HG02571 (cell line): ENCODE results near the gene ATG16L1.
A peak's percentile ranks its signal among the peaks of the same experiment; 100 is the strongest.

Source experiments
- ATAC-seq: cut with Tn5 transposase; IDR thresholded peaks from one replicate; pipeline ENCODE4 v1.9.1; 2021; ENCODE audit warnings: mild to moderate bottlenecking, moderate library complexity; ENCODE audit not compliant: unreplicated experiment

The ATG16L1 gene

DNA sequence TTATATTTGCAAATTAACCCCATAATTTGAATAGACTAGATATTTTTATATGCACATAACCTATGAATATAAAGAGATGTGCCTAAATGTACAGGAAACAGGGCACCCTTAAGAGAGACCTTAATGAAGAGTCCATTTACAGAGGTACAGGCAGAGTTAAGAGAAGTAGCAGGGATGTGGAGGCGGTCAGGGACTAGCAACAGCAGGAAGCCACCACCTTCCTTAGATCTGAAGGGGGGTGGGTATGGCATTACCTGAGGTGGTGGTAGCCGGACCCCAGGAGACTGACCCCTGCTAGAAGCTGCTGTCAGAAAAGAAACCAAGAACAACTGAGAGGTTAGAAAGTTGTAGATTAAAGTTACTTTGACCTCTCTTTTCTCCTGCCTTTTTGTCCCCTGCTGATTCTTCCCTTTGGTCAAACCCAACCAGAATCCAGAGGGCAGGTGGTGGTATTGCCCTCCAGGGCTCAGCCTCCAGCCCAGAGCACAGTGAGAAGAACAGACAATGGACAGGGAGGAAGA is 24.9 kb upstream of the ATG16L1 start:
- ATAC-seq: no peak

DNA sequence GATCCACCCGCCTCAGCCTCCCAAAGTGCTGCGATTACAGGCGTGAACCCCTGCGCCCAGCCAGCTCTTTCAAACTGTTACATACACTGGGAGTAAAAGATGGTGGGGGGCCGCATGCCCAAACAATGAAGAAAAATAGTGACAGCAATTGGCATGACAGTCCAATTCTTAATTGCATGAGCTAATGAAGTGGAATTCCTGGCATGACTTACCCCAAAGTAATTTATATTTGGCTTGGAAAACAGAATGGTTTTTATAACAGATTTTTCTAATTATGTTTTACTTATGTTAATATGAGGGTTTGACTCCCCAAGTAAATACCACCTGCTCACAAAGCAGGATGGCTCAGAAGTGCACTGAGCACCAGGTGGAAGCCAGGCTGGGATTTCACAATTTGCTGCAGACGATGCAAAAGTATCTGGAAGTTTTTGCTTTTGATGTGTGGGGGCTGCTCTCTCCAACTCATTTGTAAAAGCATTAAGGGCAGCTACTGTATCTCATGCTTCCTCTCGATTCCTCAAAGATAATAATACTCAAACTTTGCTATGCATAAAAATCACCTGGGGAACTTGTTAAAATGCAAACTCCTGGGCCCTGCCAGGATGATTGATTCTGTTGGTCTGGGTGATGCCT is 24.0 kb upstream of the ATG16L1 start:
- ATAC-seq: no peak

DNA sequence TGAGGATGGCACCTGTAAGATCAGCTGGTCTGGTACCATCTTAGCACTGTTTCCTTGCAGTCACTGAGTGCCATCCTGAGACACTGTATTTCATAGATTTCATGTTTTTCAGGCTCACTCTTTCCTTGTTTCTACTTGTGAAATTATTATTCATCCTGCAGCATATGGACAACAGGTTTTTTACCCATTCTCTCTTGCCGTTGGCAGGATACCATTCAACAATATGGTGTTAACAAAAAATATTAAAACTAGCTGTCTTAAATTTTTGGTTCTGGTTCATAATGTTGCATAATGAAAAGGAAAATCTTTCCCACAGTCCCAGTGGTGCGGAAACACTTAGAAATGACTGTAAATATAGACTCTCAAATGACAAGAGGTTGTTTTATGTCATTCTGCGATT is 23.1 kb upstream of the ATG16L1 start:
- ATAC-seq: no peak

DNA sequence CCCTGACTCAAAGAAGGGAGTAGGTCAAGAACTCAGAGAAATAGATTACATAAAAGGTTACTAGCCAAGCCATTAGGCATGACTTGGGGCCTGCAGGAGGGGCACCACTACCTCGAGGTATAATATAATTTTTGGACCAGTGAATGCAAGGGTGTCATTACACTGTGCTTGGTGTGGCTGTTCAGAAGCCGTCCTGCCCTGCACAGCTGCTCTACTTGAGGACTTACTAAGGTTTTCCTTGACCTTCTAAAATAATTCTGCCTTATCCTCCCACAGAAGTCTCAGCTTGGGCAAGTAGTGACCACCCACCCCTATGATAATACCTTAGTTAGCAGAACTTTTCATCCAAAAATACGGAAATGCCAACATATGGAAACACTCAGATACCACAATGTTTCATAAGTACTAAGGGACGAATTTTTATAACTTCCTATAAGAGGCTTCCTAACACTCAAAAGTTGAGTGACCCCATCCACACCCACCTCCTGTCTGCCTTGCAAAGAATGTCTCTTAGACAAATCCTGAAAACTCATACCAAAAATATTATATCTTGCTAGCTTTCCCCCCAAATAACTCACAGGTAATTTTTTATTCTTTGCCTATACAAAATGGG is 17.7 kb upstream of the ATG16L1 start:
- no peak for ATAC-seq

DNA sequence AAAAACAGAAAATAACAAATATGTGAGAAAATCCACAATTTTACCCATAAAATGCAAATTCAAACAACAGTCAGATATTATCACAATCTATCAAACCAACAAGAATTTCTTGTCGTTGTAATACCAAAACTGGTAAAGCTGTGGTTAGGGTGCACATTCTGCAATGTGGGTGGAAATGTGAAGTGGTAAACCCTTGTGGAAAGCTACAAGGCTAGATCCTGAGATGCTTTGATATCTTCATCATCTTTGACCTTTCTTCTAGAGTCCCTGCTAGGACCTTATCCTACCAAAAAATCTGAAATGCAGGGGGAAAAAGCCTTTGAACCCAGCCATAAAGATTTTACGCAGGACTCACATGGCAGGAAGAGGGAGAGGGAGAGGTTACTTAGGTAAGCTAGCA is 17.2 kb upstream of the ATG16L1 start:
- no peak for ATAC-seq

DNA sequence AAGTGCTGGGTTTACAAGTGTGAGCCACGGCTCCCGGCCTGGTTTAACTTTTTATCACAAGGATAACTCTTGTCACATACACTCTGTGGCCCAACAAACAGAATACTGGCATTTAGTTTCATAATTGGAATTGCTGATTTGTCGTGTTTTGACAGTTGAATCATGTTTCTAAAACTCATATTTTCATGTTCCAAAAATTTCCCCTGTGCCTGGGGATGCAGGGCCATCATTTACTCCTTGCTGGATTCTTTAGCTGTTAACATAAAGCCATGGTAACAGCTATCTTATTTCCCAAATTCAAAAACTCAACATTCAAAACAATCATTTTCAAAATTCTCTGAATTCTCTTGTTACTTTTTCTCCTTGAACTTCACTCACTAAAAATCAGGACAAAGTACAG is 16.5 kb upstream of the ATG16L1 start:
- no peak for ATAC-seq

DNA sequence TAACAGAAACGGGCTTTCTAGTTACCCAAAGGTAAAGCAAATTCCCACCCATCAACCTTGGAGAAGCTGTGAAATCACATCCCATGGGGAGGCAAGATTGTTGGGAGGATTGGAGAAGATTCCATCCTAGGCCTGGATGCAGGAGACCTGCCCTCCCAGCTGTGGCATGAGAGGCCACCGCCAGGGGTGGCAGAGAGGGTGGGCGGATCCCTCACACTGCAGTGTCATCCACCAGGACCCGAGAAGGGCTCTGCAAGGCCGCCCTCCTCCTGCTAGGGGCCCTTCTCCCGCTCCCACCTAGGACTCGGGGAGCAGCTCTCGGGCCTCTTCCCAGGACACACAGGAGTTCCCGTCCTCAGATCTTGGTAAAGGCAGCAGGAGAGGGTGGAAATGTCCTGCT is 15.5 kb upstream of the ATG16L1 start:
- ATAC-seq: no peak

DNA sequence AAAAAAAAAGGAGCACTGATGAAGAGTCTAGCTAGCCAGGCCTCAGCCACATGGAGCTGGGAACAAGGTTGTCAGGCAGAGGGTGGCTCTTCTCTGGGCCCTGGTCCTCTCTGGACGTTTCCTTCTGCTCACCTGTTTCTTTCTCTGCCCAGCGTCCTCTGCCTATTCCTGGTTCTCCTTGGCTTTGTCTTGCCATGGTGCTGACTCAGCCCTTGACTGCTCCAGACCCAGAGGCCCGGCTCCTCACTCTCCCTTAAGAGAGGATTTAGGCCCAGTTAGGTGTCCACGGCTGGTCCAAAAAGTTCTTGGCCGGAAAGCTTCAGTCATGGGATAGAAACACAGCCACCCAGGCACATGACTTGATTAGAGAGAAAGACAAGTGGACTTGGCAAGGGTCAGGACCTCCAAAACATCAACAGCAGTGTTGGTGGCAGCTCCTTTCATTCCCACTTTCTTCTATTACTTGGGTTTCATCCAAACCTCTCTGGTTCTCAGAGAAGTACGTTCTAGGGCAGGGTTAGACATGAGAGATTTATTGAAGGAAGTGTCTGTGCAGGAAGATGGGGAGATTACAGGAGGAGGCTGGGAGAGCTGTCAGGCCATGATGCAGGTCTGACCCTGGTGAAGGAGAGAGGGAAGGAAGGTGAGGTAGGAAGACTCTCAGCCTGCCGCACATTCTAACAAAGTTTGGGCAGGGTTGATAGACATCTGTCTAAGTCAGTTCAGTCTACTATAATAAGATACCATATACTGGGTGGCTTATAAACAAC is 14.5 kb upstream of the ATG16L1 start:
- ATAC-seq: no peak

DNA sequence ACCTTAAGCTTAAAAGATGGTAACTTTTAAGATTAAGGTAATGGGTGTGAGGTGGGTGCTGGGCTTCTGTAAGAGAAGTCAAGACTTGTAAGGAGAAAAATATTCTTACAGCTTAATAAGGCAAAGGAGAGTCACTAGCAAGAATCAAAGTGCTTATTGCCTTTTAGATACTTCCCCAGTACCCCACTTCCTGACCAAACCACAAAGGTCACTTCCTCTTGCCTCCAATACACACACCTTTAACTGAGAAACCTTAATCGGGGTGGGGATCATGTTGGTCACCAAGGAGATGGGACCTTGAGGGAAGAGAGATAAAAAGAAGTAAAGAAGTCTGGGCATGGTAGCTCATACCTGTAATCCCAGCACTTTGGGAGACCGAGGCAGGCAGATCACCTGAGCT is 10.6 kb upstream of the ATG16L1 start:
- ATAC-seq: no peak

DNA sequence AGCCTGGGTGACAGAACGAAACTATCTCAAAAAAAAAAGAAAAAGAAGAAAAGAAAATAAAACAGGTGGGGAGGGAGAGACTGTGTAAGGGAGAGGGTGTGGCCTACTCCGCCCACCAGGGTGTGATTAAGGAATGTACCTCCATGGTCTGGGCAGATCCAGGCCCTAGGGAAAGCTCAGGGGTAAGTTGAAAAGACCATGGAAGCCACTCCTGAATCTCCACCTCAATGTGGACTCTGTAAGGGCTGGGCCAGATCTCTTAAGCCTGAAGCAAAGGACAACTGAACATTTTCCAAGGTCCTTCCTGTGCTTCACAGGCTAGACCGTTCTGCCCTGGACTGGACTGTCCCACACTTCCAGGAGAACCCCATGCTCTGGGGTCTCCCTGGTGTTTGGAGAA is 9.7 kb upstream of the ATG16L1 start:
- ATAC-seq: no peak

DNA sequence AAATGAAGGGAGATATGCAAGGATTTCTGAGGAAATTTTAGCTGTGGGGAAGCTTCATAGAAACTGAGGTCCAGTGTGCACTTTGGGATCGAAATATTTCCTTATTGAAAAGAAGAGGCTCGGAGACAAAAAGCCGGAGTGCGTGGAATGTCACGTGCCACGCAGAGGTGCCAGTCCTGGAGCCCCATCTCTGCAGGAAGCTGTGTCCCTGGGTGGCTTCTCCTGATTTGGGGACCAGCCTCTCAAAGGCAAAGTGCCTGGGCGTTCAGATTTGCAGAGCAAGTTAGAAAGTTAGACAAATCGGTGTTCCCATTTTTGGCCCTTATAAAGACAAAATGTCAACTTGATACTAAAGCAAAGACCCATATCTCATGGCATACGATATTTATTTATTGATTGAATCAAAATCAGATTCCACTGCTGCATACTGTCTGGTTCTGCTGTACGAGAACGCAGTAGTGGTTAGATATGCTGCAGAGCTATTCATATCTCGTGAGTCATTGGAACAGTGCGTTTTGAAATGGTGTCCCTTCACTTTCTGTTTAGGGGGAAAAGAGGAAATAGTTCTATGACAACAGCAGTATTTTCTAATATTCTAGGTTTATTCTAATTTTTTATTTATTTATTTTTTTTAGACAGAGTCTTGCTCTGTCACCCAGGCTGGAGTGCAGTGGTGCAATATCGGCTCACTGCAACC is 9.1 kb upstream of the ATG16L1 start:
- no peak for ATAC-seq

DNA sequence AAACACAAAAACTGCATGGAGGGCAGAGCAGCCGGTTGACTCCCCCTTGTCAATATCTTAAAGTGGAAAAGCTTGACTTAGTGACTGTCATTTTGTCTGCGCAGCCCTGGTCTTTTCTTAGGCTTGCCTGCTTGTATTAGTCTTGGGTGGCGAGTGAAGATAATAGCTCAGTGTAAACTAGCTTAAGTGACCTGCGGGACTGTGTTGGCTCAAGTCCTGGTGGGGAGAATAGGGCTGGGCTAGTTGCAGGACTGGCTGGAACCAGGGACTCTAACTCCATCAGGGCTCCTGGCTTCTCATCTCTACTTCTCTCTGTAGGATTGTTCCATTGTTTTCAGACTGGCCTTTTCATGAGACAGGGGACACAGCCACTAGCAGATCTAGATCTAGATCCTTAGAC is 8.1 kb upstream of the ATG16L1 start:
- ATAC-seq: no peak

DNA sequence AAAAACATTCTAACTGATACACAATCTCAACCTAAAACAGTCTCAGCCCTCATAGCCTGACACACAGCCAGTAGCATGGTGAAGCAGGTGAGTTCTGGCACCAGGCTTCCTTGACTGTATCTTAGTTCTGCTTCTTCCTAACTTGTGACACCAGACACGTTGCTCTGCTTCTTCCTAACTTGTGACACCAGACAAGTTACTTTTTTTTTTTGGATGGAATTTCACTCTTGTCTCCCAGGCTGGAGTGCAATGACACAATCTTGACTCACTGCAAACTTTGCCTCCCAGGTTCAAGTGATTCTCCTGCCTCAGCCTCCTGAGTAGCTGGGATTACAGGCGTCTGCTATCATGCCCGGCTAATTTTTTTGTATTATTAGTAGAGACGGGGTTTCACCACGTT is 6.7 kb upstream of the ATG16L1 start:
- ATAC-seq: no peak

DNA sequence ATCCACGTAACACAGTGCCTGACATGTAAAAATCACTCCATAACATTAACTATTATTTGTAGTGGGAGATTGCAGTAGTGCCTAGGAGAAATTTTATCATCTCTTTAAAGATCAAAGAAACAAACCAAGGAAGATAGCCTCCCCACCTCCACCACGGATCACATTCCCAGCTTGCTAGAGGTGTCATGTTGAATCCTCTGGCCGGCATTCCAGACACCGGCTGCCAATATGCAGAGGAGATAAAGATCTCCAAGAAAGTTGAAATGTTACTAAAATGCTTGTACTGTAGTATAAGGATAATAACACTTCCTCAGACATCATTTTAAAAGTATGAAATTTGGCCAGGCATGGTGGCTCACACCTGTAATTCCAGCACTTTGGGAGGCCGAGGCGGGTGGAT is 6.1 kb upstream of the ATG16L1 start:
- ATAC-seq: no peak

DNA sequence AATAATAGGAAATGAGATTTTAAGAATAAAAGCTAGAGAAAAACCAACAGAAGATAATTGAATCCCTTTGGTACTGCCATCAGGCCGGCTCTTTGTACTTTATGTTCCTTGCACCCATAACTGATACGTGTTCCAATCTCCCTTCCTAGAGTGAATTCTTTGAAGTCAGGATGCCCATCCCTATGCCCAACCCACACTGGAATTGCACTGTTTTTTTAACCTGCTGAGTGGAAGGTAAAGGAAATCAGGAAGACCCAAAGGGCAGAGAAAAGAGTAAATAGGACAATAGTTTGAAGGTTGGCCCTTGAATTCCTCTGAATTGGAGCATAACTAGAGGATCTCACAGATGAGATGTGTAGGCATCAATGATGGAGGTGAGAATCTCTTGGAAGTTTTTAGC is 4.4 kb upstream of the ATG16L1 start:
- ATAC-seq: no peak

DNA sequence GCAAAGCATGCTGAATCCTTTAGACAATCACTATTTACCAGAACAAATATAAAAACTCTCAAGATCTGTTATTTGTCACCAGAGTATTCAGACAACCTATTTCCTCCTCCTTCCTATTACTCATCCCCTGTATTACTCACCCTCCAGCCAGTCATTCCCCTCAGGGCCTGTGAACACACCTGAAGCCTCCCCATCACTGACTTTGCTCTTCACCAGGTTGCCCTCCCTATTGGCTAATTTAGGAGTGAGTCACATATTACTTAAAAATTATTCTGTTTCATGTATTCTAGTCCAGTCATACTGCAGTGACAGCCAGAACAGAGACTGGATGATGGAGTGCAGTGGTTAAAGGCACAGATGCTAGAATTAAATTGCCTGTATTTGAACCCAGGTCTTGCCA is 3.7 kb upstream of the ATG16L1 start:
- no peak for ATAC-seq

DNA sequence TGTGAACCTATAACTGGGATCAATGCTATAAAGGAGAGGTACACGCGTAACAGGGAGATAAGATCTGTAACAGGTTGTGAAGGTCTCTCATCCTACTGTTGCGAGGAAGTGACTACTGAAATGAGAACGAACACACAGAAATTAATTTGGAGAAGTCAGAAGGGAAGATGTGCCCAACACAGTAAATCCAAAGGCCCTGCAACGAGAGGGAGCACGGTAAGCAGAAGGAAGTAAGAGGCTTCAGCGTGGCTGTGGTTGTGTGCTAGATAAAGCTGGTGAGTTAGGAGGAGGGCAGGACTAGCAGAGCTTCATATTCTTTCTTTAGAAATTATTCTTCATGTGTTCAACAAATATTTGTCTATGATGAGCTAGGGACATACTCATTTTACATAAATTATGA is 2.5 kb upstream of the ATG16L1 start:
- no peak for ATAC-seq

DNA sequence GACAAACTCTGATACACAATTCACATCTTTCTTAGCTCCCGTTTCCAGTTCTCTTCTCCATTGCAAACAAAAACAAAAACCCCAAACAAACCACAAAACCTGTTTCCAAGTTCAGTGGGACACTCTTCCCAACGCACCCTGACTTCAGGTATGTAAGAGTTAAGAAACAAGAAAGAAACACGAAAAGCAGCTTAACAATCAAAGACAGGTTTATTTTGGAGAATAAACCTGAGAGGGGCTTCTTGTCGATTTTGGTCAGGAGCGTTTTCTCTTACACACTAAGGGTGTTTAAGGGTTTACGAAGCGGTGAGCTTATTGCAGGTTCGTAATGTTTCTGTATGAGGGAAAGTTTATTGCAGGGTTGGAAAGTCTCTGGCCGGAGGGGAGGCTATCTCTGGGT is 905 bp upstream of the ATG16L1 start:
- ATAC-seq: no peak

DNA sequence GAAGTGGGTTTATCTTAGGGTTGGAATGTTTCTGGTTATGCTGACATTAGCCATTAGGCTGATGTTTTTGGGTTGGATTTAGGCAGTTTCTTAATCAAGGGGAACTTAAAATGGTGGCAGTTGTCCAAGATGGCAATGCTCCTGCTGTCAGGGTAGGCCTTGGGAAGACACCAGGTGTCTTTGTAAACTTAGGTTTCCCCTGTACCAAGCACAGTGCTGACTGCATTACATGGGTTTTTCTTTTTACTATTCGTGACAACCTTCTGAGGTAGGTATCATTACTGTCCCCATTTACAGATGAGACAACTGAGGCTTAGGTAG is 528 bp upstream of the ATG16L1 start:
- ATAC-seq: peak; percentile 10

DNA sequence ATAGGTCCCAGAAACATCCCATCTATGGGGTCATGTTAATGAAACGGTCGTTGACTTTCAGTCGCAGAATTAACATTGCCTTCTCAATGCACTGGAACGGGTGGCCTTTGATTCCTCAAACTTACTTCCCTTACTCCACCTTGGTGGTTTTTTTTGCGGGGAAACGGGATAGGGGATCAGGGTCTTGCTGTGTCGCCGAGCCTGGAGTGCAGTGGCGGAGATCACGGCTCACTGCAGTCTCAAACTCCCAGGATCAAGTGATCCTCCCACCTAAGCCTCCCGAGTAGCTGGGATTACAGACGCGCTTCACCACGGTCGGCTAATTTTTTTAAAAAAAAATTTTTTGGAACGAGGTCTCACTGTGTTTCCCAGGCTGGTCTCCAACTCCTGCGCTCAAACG is 754 bp downstream of the ATG16L1 start:
- ATAC-seq: no peak

DNA sequence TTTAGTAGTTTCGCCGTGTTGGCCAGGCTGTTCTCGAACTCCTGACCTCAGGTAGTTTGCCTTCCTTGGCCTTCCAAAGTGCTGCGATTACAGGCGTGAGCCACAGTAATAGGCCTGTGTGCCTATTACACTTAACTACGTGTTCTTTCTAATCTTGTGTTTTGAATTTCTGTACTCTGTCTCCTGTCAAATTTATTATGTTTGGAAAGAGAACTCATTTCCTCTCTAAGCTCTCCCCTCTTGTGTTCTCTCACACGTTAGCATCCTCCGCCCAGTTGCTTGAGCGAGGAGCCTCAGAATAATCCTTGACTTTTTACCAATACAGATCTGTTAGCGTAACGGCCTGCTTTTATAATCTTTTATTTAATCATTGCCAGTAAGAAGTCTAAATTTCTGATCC is 3.7 kb downstream of the ATG16L1 start:
- no peak for ATAC-seq

DNA sequence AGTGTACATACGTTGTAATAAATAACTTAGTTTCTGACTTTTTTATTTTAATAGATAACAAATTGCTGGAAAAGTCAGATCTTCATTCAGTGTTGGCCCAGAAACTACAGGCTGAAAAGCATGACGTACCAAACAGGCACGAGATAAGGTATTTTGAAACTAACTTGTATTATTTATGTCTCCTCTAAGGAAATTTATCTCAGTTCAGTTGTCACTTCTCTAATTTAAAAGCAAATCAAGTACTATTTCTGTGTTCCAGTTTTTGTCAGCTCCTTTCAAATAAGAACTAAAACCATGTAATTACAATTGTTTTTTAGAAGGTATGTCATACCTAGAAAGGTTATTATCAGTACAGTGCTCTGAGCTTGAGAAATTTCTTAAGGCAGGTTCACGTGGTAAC is 4.6 kb downstream of the ATG16L1 start:
- ATAC-seq: no peak
